Sigmoid colon (tissue), 4 donors: ENCODE data around the gene LARP4B.

Experiments
- CTCF ChIP-seq, 4 experiments: fragments of 450-650 bp in 3 of 4; fragments of 200-600 bp in 1 of 4; IDR thresholded peaks; one replicate each; pipeline ENCODE4 v1.5.1; 2016 to 2019; ENCODE audit warnings: antibody characterized with exemption in 4 of 4, mild to moderate bottlenecking in 3 of 4, moderate library complexity in 2 of 4
- EP300 ChIP-seq, 4 donors: sonication (generic); formaldehyde crosslinking; IDR thresholded peaks; one replicate each; pipeline ENCODE4 v1.6.1; 2017; ENCODE audit warnings: antibody characterized with exemption in 4 of 4
- POLR2A ChIP-seq, 2 donors: fragments of 450-650 bp; IDR thresholded peaks; one replicate each; pipeline ENCODE4 v1.6.1; 2016; ENCODE audit warnings: antibody characterized with exemption in 2 of 2, mild to moderate bottlenecking in 2 of 2, moderate library complexity in 2 of 2
- POLR2AphosphoS5 ChIP-seq, 4 donors: sonication (generic); formaldehyde crosslinking; IDR thresholded peaks; one replicate each; pipeline ENCODE4 v1.6.1; 2017; ENCODE audit warnings: antibody characterized with exemption in 4 of 4

- TF ChIP-seq CTCF (IDR thresholded peaks at IDR 0.05) (no peak), EP300 (IDR thresholded peaks at IDR 0.05) (no peak), POLR2A (IDR thresholded peaks at IDR 0.05) (no peak), POLR2AphosphoS5 (IDR thresholded peaks at IDR 0.05) (no peak)
Observed at GRCh38 chr10:844552-844951, 87.0 kb downstream of the LARP4B start.
